T follicular helper cell (primary cell): ENCODE results near the gene IHH.

Experiments
- DNase-seq: peaks from one replicate; pipeline ENCODE4 v3.0.0-alpha.2; 2020; ENCODE audit warnings: low read depth
- total RNA-seq, 2 experiments: gene quantifications; one replicate each; lab custom pipeline; 2026; lab: John Stamatoyannopoulos, UW

IHH gene
- 0.17 to 0.42 reads per million in 2 experiments for total RNA-seq

DNA sequence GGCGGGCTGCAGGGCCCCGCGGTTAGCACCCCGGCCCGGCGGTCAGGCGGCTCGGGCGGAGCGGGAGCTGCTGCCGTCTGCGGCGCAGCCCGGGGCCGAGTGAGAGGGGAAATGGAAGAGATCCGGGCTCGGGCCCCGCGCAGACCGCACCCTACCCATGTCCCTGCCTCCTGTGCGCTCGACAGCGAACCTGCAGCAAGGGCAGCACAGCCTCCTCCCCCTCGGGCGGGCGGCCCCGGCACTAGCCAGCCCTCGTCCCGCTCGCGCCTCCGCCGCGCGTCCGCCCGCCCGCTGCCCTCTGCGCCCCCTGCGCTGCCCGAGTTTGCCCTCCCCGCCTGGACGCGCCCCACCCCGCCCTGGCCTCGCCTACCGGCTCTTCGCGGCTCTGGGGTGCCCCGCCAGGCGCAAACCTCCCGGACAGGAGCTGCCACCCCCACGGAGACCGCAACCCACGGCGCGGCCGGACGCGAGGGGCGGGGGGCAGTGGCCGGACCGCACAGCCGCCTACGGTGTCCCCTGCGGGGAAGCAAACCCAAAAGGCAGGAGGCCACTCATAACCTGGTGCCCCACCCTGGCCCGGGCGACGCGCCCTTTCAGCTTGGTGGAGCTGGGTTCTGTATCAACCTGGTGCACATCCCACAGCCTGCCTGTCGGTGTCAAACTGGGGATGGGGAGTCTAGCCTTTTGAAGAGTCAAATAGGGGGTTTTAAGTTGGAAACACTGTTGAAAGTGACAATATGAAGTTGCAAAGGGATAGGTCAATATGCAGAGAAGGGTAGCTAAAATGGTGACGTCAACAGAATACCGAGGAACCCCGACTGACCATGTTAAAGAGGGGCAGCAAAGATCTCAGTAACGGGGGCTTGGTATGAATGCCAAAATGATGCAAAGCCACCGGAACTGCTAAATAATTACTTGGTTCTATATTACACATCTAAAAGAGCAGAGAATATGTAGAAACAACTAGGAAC lies at the start of gene IHH:
Gene IHH, minus strand, starts transcription at position 101 of the 971 bp plus-strand sequence. CDS start 454 bp downstream, outside the sequence.
- no peak for DNase-seq

DNA sequence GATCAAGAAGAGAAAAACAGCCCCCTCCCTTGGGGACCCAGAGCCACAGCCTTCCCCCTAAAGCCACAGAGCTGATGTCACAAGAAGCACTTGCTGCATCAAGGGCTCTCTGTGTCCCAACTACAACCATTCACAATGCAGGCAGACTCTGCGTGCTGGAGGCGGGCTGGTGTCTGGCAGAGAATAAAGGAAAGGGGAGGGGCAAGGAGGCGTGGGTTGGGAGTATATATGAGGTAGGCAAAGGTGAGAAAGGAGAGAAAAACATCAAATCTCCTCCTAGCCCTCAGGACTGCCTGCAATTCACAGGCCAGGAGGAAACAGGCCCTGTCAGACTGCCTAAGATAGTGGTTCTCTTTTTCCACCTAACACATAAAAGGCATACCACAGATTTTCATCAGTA lies 48.8 kb upstream of the IHH start:
- DNase-seq: peak; percentile 19

DNA sequence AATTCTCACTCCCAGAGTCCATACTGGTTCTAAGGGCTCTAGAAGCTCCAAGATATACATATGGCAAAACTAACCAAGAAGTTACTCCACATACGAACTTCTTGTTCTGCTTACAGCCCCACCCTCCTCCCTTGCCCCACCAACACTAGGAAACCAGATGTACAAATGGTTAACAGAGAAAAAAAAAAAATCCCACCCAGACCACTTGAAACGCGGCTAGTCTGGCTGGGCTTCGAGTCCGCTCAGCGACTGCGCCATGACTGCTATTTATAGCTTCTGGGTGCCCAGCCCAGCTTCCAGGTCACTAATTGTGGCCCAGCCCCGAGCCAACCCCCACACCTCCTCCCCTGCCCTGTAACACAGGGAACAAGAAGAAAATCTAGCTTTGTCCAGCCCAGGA lies 47.0 kb upstream of the IHH start:
- no peak for DNase-seq

DNA sequence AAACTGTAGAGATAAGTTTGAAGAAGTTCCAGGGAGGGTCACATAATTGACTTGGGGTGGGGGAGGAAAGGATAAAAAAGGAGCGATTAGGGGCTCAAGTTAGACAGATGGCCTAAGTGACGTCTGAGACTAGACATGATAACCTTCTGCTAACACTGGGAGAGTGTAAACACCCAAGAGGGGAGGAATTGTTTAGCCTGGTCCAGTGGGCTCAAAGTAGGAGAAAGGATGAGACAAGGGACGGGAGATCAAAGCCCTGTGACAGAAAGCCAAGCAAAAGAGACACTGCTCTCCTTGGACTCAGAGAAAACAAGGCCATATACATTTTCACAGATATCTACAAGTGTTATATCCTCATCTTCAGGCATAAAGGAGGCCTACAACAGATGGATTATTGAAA lies 45.5 kb upstream of the IHH start:
- DNase-seq: no peak

DNA sequence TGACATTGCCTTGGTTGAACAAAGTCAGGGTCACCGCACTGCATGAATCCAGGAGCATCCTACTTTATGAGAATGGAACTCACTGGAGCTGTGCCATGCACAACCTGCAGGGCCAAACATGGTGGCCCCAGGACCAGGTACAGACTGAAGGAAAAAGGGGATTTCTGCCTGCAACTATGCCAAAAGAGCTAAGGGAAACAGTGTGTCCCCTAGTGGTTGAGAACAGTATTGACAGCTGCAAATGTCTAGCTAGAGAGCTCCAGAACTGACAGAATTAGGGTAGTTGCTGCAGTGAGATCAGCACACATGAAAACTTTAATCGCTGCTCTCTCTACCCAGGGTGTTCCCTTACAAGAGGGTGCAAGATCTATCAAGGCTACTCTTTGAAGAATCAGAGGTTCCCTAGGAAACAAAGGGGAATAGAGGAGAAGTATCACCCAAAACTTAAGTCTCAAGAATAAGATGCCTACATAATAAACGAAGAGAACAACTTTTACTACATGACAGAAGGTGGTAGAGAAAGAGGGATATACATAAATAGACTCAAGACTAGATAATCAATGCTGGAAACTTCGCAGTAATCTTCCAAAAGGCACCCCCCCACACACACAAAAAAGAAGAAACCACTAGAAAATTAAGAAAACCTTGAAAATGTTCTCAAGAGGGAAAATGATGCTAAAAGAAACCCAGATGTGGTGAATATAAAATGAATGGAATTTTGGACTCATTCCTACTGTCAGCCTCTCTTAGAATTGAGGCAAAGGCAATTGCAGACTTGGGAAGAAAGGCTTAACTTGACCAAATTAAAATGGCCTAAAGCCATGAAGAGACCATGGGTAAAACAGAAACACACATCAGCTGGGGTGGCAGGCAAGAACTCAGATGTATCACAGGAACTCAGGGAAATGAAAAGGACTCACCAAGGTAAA lies 43.6 kb upstream of the IHH start:
- DNase-seq: no peak

DNA sequence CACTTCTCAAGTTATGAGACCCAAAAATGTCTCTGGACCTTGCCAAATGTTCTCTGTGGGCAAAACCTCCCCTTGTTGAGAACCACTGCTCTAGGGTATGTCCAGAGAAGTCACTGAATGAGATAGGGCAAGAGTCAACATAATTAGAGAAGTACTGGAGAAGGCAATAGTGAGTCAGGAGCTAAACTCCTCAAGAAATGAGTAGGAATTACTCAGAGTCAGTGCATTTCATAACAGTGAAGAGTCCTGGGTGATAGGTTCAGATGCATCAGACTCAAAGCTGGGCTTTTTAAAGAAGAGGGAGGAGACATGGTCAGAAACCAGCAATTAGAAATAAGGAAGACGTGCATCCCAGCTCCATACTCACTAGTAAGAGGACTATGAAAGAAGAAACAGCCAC lies 38.6 kb upstream of the IHH start:
- DNase-seq: no peak

DNA sequence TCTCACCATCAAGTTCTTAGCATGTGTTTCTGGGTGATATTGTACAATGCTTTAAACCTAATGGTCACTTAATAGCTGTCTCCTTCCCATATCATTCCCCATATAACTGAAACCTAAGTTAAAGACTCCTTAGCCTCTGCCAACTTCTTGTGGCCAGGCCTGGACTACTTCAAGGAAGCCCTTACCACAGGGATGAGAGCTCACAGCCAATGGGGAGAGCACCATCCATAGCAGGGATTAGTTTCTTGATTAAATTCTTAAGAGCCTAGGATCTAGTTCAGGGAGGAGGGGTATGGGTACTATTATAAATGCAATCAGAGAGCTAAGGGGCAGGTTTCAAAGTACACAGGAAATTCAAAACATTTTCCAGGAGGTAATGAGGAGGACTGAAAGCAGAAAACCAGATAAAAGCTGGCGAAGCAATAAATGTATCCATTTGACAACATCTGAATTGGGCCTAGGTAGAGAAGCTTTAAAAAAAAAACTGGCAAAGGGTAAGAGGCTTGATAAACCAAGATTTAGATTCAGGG lies 34.8 kb upstream of the IHH start:
- no peak for DNase-seq

DNA sequence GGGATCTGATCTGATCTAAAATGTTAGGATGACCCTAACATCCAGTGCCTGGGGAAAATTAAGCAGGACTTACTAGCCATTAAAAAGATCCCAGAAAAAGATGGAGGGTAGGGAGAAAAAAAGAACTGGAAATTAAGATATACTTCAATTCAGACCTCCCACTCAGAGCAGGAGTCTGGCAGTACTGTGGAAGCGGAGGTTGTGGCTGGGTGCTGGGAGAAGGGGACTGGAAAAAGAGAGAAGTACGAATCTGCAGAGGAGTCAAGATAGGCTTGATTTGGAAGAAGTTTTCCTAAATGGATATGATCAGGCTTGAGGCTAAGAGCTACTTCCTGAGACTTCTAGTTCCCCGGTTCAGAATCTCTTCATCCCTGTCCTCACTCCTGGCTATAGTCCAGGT lies 33.5 kb upstream of the IHH start:
- DNase-seq: no peak

DNA sequence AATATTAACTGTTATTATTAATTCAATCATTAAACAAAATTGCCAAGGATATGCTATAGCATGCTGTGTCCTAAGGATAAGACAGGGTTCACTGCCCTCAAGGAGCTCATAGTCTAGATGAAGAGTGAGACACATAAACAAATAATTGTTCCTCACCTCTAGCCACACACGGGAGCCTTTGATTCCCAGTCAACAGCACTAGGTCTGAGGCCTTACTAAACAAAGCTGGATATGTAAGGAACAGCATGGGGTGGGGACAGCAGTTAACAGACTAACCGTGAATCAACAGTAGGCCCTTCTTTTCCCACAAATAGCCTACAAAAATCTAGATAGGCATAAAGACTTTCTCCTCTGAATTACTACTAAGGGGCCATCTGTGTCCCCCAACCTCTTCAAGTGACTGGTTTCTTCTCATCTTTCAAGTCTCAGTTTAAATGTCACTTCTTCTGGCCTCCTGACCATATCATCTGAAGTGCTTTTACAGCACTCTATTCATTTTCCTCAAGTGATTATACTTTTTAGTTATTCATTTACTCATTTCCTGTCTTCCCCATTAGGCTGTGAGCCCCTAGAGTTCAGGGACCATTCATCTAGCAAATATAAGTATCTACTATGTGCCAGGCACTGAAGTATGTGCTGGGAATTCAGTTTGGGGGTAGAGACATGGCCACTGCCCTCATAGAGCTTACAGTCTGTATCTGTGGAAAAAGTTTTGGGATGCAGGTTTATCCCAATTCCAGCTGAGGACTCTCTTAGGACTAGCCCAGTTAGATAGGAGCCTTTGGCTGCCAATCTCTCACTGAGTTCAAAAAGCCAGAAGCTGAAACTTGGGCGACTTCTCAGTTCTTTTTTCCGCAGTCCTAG lies 29.9 kb upstream of the IHH start:
- DNase-seq: no peak

DNA sequence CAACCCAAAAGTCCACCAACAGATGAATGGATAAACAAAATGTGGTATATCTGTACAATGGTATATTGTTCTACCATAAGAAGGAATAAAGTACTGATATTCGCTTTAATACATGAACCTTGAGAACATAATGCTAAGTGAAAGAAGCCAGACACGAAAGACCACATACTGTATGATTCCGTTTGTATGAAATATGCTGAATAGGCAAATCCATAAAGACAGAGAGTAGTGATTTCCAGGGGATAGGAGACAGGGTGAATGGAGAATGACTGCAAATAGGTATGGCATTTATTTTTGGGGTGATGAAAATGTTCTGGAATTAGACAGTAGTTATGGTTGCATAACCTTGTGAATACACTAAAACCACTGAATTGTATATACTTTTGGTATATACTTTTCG lies 28.6 kb upstream of the IHH start:
- DNase-seq: no peak

DNA sequence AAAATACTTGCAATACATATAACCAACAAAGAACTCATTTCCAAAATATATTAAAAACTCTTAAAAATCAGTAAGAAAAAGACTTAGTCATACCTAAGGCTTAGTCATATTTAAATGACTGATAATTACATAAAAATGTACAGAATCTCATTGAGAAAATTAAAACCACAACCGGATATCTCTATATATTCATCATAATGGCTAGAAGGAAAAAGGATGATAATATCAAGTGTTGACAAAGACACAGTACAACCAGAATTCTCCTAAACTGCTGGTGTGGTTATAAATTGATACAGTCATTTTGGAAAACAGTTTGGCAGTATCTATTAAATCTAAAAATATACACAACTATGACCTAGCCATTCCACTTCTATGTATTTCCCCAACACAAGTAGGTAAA lies 27.1 kb upstream of the IHH start:
- no peak for DNase-seq

DNA sequence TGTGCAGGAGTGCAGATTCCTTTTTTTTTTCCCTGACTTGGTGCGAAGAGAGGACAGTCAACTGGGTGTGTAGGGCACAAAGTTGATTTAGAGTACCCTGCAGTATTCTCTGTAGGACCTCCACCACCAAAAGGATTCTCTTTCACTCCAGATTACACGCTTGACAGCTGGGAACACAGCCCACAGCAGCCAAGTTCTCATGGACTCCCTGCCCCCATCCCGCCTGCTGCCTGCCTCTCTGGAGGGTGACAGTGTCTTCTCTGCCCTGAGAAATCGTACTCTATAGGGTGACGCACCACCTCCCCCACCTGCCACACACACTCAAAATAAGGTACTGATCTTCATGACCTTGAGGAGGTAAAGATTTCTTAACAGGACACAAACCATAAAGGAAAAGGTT lies 26.6 kb upstream of the IHH start:
- no peak for DNase-seq

DNA sequence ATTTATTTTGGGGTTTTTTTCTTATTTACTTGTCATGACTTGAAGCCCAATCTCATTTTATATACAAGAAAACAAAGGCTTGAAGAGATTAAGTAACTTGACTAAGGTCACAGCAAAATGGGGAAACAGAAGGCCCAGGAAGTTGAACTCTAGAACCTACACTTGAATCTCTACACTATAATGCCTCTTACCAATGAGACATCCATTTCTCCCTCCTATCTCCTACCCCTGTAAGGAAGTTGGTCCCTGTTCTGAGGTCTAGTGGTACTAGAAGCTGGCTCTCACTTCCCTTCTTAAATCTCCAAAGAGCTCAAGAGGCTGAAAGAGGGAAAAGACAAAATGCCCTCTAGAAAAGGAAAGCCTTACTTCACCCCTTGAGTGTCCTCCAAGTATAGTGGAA lies 25.5 kb upstream of the IHH start:
- DNase-seq: no peak

DNA sequence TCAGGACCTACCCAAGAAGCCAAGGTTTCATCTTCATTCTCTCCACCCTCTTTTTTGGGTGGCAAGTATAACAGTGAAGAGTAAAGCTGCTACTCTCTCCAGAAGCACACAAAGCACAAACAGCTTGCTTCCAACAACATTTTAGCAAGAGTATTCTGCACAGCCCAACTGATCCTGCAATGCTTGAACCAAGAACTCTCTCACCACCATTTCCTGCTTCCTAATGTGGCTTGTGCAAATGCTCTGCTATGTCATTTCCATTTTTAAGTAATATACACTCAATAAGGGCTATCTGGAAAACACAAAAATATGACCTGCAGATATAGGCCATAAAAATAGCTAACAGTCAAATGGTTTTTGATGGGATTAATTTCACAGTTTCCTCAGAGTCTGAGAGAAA lies 24.1 kb upstream of the IHH start:
- DNase-seq: no peak

DNA sequence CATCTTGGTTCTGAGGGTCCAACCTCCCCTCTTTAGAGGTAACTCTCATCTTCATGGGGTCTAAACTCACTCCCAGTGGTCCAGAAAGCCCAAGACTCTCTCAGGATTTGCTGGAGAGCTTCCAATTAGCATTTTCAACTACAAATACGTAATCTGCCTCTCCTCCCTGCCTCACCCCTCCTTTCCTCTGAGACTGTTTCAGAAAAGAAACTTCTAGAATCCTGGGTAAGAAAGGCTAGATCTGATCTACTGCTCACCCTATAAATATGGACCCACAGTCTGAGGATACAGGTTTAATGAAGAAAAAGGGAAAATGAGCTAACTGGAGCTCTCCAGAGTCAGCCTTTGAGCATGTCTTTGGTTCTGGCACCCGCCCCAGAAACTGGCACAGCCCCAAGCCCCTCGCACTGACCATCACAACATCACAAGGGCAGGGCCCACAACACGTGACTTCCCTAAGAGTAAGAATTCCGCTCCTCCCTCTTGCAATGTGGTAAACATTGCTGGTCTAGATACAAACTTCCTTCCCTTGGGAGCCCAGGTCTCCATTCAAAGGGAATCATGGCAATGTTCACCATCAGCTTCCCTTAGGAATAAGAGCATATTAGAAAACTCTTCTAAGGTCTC lies 21.7 kb upstream of the IHH start:
- no peak for DNase-seq

DNA sequence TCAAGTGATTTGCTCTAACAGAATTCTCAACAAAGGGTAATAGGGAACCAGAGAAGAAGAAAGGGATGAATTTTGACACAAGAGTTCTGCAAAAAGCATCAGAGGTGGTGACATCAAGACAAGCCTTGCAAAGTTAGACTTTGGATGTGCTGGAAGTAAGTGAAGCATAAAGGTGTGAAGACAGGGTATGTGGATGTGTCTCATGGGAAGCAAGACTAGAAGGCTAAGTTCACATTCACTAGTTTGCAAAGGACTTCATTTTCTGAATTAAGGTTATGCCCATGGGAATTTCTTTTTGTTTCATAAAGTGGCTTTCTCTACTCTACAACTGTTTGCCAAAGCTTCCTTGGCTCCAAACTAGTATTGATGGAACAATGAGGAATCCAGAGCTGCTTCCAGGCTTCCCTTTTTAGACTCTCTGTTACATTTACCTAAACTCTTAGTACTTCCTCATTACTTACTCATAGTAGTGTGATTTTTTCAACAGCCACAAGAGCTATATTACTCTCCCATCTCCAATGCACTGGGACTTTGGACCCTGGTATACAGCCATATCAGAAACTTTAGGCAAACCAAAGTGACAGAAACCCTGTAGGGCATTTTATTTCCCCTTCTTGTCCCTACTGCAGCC lies 21.1 kb upstream of the IHH start:
- DNase-seq: no peak

DNA sequence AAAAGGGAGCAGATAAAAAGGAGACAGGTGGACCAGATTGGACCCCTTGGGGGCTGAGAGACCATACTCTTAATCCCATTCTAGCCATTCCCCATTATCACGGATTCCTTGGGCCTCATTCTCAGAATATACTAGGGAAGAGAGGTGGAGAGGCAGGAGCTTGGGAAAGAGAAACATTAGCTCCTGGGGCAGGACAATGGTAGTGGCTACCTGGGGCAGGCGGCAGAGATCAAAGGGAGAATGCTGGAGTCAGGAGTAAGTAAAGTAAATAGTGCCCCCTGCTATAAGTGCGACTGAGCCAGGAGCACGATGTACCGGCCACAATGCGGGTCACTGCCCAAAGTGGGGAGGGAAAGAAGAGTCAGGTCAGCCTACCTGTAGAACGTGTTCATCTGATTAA lies 20.4 kb upstream of the IHH start:
- no peak for DNase-seq

DNA sequence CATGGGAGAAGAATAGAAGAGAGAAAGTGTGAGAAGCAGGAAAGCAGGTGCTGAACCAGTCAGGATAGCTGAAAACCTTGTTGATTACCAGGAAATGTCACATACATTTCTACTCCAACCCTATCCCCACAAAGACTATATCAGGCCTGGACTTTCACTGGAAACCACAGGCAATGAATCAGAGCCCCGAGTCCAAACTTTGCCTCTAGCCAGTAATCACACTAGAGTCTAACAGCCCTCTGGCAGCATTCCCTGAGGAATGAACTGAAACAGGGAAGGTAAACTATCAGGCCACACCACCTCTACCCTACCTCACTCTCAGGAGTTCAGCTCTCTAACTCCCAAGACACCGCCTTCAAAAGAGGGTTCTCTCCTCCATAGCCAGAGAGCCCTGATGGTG lies 18.7 kb upstream of the IHH start:
- no peak for DNase-seq

DNA sequence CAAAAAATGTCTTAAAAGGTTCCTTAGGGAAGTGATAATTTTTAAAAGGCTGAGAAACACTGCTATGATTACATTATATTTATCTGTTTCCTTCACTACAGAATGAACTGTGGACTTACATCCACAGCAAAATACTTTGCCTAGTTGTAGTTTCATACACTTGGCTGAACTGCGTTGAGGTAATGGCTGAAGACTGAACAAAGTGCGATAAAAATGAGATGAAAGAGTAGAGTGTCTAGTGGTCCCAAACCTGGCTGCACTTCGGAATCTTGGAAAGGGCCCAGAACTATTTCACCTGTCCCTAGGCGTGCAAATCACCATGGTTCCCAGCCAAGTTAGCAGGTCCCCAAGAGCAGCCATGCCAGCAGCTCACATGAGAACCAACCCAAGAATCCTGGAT lies 18.2 kb upstream of the IHH start:
- DNase-seq: no peak

DNA sequence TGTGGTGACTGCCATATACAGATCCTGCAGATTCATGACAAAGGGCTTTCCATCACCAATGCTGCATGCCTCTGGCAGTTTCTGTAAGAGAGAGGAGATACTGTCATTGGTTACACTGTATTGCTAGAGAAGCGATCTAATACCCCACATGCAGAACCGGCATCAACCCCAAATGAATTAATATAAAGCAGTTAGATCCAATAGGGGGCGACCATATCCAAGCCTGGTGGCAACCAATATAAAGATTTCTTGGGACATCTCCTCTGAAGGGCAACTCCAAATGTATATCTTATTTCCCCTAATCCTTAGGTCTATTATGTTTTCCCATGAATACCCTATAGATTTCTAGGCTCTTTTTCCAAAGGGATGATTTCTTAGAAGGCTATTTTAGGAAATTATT lies 17.4 kb upstream of the IHH start:
- DNase-seq: no peak

DNA sequence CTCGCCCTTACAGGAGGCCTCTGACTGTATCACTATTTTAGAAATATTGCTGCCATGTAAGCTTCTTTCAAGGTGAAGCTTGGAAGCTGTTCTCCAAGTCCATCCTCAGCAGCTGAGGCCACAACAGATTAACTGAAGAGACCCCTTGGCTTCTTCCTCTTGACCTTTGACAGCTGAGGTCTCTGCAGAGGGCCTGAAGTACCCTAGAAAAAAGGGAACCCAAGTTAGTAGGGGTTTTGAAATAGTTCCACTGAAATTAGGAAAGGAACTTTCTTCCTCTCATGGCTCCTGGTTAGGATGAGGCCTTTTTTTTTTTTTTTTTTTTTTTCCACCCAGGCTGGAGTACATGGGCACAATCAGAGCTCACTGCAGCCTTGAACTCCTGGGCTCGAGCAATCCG lies 15.5 kb upstream of the IHH start:
- no peak for DNase-seq
